Measurements from ENCODE around the gene ARMC2. TPM values are rescaled to one million over a fixed set of nuclear protein-coding genes. Genes with fewer than 3 reads are reported as not detected.

ARMC2 gene
- total RNA-seq, 1 donor from 2014 or later = 5.2 TPM

- H3K4me1 ChIP-seq (ENCODE audit: insufficient read depth, low read length) = peaks cover 3% of the 10 kb centered on the region
- no peaks in the 10 kb centered on the region for H3K36me3 ChIP-seq (ENCODE audit: insufficient read depth, low read length)
- H2AFZ ChIP-seq (ENCODE audit: low read depth, low read length) = no peak overlapping the region
- no peaks in the 10 kb centered on the region for H3K9me3 ChIP-seq (ENCODE audit: insufficient read depth, low read depth, low read length)
- no peak overlapping the region for H3K4me2 ChIP-seq (ENCODE audit: low read length)
- peaks cover 9% of the 10 kb centered on the region for H3K27me3 Mint-ChIP-seq (ENCODE audit: low read depth, unreplicated experiment)
- H3K4me3 ChIP-seq (ENCODE audit: insufficient read depth, low read depth, low read length) = no peak overlapping the region
- H3K79me2 ChIP-seq (ENCODE audit: insufficient read depth, low read length) = peaks cover 5% of the 10 kb centered on the region
- H3K27me3 ChIP-seq (ENCODE audit: insufficient read depth, low read length) = no peaks in the 10 kb centered on the region
- H3K9me3 Mint-ChIP-seq (ENCODE audit: unreplicated experiment) = no peaks in the 10 kb centered on the region
- no peaks in the 10 kb centered on the region for H4K20me1 ChIP-seq (ENCODE audit: insufficient read depth, low read length)
- no peak for FAIRE-seq
- no peak for DNase-seq (ENCODE audit: low read depth)
- TF ChIP-seq CTCF (IDR thresholded peaks at IDR 0.05; ENCODE audit: insufficient read depth, low read depth, low read length) = no peak
- no peak for TF ChIP-seq EZH2 (IDR thresholded peaks at IDR 0.05; ENCODE audit: insufficient read depth, low read length)
- H3K9ac ChIP-seq (ENCODE audit: low read length) = no peak overlapping the region
- H3K4me1 Mint-ChIP-seq (ENCODE audit: low read depth, unreplicated experiment) = peaks cover 3% of the 10 kb centered on the region
- no peak overlapping the region for H3K27ac ChIP-seq (ENCODE audit: low read depth, low read length)
- H3K36me3 Mint-ChIP-seq (ENCODE audit: low read depth, unreplicated experiment) = no peaks in the 10 kb centered on the region
- H3K27ac Mint-ChIP-seq (ENCODE audit: unreplicated experiment) = no peak overlapping the region
- no peak overlapping the region for H3K4me3 Mint-ChIP-seq (ENCODE audit: unreplicated experiment)
Measured at GRCh38 chr6:108846628-108847027, 1.6 kb upstream of the ARMC2 start.

GRCh38 chr6:108847738-108848115 lies 495 bp upstream of the ARMC2 start:
- H3K4me3 Mint-ChIP-seq (ENCODE audit: unreplicated experiment) = peak overlapping the region; percentile 92
- Histone ChIP-seq H3K4me2 (ENCODE audit: low read length) (peak overlapping the region; percentile 91), H3K27ac (ENCODE audit: low read depth, low read length) (no peak overlapping the region), H3K4me1 (ENCODE audit: insufficient read depth, low read length) (peaks cover 3% of the 10 kb centered on the region), H3K79me2 (ENCODE audit: insufficient read depth, low read length) (peaks cover 5% of the 10 kb centered on the region), H3K9ac (ENCODE audit: low read length) (peak overlapping the region; percentile 87), H3K36me3 (ENCODE audit: insufficient read depth, low read length) (no peaks in the 10 kb centered on the region), H3K27me3 (ENCODE audit: insufficient read depth, low read length) (no peaks in the 10 kb centered on the region), H2AFZ (ENCODE audit: low read depth, low read length) (peak overlapping the region; percentile 92), H3K9me3 (ENCODE audit: insufficient read depth, low read depth, low read length) (no peaks in the 10 kb centered on the region), H4K20me1 (ENCODE audit: insufficient read depth, low read length) (no peaks in the 10 kb centered on the region), H3K4me3 (ENCODE audit: insufficient read depth, low read depth, low read length) (peak overlapping the region; percentile 83)
- DNase-seq (ENCODE audit: low read depth) (no peak), FAIRE-seq (no peak)
- H3K27ac Mint-ChIP-seq (ENCODE audit: unreplicated experiment) = peak overlapping the region; percentile 12
- H3K4me1 Mint-ChIP-seq (ENCODE audit: low read depth, unreplicated experiment) = peaks cover 3% of the 10 kb centered on the region
- TF ChIP-seq CTCF (IDR thresholded peaks at IDR 0.05; ENCODE audit: insufficient read depth, low read depth, low read length) = no peak
- TF ChIP-seq EZH2 (IDR thresholded peaks at IDR 0.05; ENCODE audit: insufficient read depth, low read length) = no peak
- no peaks in the 10 kb centered on the region for H3K9me3 Mint-ChIP-seq (ENCODE audit: unreplicated experiment)
- H3K36me3 Mint-ChIP-seq (ENCODE audit: low read depth, unreplicated experiment) = no peaks in the 10 kb centered on the region
- peaks cover 6% of the 10 kb centered on the region for H3K27me3 Mint-ChIP-seq (ENCODE audit: low read depth, unreplicated experiment)

DNA sequence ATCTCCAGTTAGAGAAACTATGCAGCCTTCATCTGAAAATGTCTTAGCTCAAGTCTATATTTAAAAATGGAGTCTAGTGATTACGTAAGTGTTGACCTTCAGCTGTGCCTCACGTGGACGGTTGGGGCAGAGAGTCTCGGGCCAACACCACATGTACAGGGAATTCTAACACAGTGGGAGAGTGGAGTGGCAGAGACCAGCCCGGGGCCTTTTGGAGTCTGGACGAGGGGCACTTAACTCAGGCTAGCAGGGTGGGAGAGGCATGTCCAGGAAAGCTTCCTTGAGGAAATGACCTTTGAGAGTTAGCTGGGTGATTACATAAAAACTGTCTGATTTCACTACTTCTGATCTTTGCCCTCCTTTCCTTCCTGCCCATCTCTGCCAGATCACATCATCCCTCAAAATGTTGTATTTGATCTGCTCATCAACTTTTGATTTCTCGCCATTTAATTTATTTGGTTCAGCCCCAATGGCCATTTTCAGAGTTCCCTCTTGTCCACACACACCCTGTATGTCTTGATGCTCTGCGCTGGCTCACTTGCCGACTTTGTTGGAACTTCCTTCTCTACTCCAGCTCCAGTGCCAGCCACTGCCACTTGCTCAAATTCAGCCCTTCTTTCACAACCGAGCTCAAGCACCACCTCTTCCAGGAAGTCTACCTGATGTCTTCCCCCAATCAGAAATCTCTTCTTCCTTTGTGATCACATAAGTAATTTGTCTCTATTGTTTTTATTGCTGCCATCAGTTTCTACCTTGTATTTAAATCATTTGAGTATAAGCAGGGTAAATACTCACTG lies 2.6 kb downstream of the ARMC2 start:
- Histone ChIP-seq H4K20me1 (ENCODE audit: insufficient read depth, low read length) (no peaks in the 10 kb centered on the region), H2AFZ (ENCODE audit: low read depth, low read length) (no peak overlapping the region), H3K36me3 (ENCODE audit: insufficient read depth, low read length) (no peaks in the 10 kb centered on the region), H3K27ac (ENCODE audit: low read depth, low read length) (no peak overlapping the region), H3K9ac (ENCODE audit: low read length) (no peak overlapping the region), H3K4me2 (ENCODE audit: low read length) (no peak overlapping the region), H3K79me2 (ENCODE audit: insufficient read depth, low read length) (peaks cover 5% of the 10 kb centered on the region), H3K9me3 (ENCODE audit: insufficient read depth, low read depth, low read length) (no peaks in the 10 kb centered on the region), H3K4me3 (ENCODE audit: insufficient read depth, low read depth, low read length) (no peak overlapping the region), H3K4me1 (ENCODE audit: insufficient read depth, low read length) (peaks cover 3% of the 10 kb centered on the region), H3K27me3 (ENCODE audit: insufficient read depth, low read length) (no peaks in the 10 kb centered on the region)
- Mint-ChIP-seq H3K4me1 (ENCODE audit: low read depth, unreplicated experiment) (peaks cover 4% of the 10 kb centered on the region), H3K27ac (ENCODE audit: unreplicated experiment) (no peak overlapping the region), H3K9me3 (ENCODE audit: unreplicated experiment) (no peaks in the 10 kb centered on the region), H3K4me3 (ENCODE audit: unreplicated experiment) (no peak overlapping the region), H3K36me3 (ENCODE audit: low read depth, unreplicated experiment) (peaks cover 9% of the 10 kb centered on the region), H3K27me3 (ENCODE audit: low read depth, unreplicated experiment) (peaks cover 2% of the 10 kb centered on the region)
- FAIRE-seq (no peak), DNase-seq (ENCODE audit: low read depth) (no peak)
- no peak for TF ChIP-seq CTCF (IDR thresholded peaks at IDR 0.05; ENCODE audit: insufficient read depth, low read depth, low read length)
- no peak for TF ChIP-seq EZH2 (IDR thresholded peaks at IDR 0.05; ENCODE audit: insufficient read depth, low read length)
